HFF-Myc (cell line): Measurements from ENCODE around the gene PRLR.

Source experiments
- DNase-seq: peaks from one replicate; pipeline ENCODE4 v3.0.0-alpha.2; 2011; ENCODE audit warnings: low read depth; ENCODE audit errors: extremely low read depth
- H3K4me3 ChIP-seq: replicated peaks from 2 replicates; pipeline ENCODE4 v1.5.1; 2011; ENCODE audit warnings: low read depth, mild to moderate bottlenecking, control low read depth, low read length
- TF ChIP-seq, protein P1 (sequence below): IDR thresholded peaks from 2 replicates; pipeline ENCODE4 v1.5.1; 2012; ENCODE audit warnings: mild to moderate bottlenecking, low read depth, low read length, control low read depth; ENCODE audit errors: missing control alignments

Gene PRLR

DNA sequence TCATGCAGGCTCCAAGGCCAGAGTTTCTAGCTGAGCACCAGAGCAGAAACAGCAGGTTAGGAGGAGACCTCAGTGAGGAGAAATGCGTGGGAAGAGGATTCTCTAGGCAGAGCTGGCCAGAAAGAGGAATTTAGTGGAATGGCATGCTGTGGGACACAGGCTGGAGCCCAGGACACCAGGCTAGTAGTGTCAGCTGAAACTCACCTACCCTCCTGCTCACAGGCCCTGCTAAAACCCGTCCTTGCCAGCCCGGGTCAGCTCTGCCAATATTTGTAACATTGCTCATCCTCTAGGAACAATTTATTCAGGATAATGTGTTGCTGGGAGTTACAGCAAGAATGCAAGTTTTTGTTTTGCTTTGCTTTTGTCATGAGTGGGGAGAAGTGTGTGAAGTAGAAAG, 142.3 kb downstream of the PRLR start:
- no peak for DNase-seq
- no peak overlapping the region for H3K4me3 ChIP-seq
- TF ChIP-seq, protein P1, sequence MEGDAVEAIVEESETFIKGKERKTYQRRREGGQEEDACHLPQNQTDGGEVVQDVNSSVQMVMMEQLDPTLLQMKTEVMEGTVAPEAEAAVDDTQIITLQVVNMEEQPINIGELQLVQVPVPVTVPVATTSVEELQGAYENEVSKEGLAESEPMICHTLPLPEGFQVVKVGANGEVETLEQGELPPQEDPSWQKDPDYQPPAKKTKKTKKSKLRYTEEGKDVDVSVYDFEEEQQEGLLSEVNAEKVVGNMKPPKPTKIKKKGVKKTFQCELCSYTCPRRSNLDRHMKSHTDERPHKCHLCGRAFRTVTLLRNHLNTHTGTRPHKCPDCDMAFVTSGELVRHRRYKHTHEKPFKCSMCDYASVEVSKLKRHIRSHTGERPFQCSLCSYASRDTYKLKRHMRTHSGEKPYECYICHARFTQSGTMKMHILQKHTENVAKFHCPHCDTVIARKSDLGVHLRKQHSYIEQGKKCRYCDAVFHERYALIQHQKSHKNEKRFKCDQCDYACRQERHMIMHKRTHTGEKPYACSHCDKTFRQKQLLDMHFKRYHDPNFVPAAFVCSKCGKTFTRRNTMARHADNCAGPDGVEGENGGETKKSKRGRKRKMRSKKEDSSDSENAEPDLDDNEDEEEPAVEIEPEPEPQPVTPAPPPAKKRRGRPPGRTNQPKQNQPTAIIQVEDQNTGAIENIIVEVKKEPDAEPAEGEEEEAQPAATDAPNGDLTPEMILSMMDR: no peak

DNA sequence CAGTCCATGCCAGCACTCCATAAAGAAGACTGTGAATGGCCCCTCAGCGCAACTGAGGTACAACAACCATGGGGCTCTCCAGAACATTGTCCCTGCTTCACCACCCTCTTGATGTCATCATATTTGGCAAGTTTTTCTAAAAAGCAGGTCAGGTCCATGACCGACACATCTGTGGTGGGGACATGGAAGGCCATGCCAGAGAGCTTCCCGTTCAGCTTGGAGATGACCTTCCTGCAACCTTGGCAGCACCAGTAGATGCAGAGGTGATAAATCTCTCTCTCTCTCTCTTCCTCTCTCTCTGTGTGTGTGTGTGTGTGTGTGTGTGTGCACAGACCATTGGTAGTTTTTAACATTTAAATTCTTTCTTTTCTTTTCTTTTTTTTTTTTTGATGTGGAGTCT, 147.1 kb downstream of the PRLR start:
- TF ChIP-seq, protein P1: no peak
- no peak overlapping the region for H3K4me3 ChIP-seq
- DNase-seq: no peak

DNA sequence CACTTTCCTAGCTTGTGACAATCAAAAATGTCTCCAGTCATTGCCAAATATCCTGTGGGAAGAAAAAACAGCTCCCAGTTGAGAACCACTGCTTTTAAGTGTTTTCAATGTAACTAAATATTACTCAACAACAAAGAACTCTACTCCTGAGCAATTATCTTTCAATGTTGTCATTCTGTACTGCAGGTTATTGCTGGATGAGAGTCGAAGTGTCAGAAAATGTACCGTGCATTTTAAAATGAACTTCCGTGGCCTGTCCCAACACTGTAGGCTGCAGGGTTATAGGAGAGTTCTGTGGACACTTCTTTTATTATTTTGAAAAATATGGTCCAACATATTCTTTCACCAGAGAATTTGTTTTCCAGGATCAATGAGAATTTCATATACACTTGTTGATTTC, 147.8 kb downstream of the PRLR start:
- no peak for DNase-seq
- TF ChIP-seq, protein P1: no peak
- H3K4me3 ChIP-seq: no peak overlapping the region

DNA sequence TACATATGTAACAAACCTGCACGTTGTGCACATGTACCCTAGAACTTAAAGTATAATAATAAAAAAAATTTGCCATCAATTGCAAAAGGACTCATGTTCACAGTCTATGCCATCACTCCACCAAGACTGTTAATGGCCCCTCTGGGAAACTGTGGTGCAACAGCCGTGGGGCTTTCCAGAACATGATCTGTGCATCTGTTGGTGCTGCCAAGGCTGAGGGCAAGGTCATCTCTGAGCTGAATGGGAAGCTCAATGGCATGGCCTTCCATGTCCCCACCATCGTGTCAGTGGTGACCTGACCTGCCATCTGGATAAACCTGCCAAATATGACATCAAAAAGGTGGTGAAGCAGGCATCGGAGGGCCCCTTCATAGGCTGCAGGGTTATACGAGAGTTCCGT, 149.2 kb downstream of the PRLR start:
- TF ChIP-seq, protein P1: no peak
- DNase-seq: no peak
- H3K4me3 ChIP-seq: no peak overlapping the region

DNA sequence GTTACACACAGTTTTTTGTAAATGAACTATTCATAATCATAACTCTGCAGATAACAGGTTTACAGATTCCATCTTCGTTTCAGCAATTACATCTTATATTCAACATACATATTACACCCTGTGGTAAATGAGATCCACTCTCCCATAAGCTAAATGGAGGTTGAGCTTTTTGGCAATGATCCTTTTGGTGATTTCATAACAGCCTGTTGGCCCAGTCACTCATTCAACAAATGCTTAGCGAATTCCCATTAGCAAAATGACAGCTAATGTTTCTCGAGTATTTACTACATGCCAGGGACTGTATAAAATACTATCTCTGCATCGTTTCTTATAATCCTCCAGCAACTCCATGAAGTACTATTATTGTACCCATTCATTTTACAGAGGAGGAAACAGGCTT, 157.1 kb downstream of the PRLR start:
- DNase-seq: no peak
- TF ChIP-seq, protein P1: no peak
- no peak overlapping the region for H3K4me3 ChIP-seq

DNA sequence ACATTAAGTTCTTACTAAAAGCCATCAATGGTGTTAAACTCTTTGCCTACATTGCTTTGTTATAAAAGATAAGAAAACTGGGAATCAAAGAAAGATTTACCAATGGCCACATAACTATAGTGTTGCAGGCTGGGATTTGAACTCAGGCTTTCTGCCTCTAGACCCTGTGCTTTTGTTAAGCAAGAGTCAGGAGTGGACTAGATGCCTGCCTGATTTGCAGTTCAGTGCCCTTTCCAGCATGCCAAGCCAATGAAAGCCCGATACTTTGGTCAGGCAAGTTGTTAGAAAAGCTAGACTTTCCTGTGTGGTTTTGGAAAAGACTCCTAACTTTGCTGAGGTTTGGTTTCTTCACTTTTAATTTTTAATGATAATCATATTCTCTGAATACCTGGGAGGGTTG, 161.1 kb downstream of the PRLR start:
- TF ChIP-seq, protein P1: no peak
- no peak overlapping the region for H3K4me3 ChIP-seq
- DNase-seq: no peak

DNA sequence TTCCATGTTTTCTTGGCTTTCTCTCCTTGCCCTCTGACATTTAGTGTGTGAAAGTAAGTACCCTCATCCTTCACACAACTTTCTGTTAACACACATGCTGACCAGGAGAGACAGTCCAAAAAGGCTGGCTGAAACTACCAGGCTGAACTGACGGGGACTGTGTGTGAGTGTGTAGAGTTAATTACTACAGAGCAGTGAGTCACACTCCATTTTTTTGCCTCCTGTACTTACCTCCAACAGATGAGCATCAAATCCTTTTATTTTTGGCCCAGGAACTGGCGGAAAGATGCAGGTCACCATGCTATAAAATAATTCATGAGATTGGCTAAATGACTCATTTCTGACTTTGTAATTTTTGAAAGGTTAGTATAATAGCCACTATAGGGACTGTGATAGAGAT, 162.3 kb downstream of the PRLR start:
- no peak for DNase-seq
- H3K4me3 ChIP-seq: no peak overlapping the region
- TF ChIP-seq, protein P1: no peak
